HCT116 (cell line): Measurements from ENCODE around the gene SPOCD1. TPM values are rescaled to one million over a fixed set of nuclear protein-coding genes. Genes with fewer than 3 reads are reported as not detected.

Experiments
- ATAC-seq: fragments of 200-7000 bp; cut with Tn5 transposase; 2 replicates; pipeline ENCODE4 v1.9.1; 2020; ENCODE audit warnings: mild to moderate bottlenecking, moderate library complexity
- BruUV-seq: library from RNA; stranded (reverse); fragments of 400-500 nt; replicated peaks from 2 replicates; lab custom pipeline; 2021; lab: Mats Ljungman, UMichigan
- CTCF ChIA-PET: fragments of 300-600 bp; sonication (Branson Sonifier 250); formaldehyde crosslinking; loops from one replicate; lab custom pipeline; 2021; ENCODE audit warnings: antibody characterized with exemption; lab: Charles Lee
- POLR2A ChIA-PET: fragments of 300-600, 350-600 bp; sonication (Branson Sonifier 250); formaldehyde crosslinking; loops from one replicate; lab custom pipeline; 2021; ENCODE audit warnings: antibody characterized with exemption; lab: Charles Lee
- RAD21 ChIA-PET, 2 experiments: fragments of 300-600 bp; sonication (Branson Sonifier 250); formaldehyde crosslinking; loops; one replicate each; lab custom pipeline; 2023; ENCODE audit warnings: low total read pairs in 2 of 2; ENCODE audit not compliant: uncharacterized antibody in 2 of 2, unreplicated experiment in 2 of 2, low non-redundant PET in 1 of 2; lab: Charles Lee
- DNase-seq: peaks from one replicate; pipeline ENCODE4 v3.0.0-alpha.2; 2010; ENCODE audit warnings: low read depth, low spot score
- H2AFZ ChIP-seq: fragments of 200-600 bp; shearing (Covaris generic), sonication (generic); 2 replicates; pipeline ENCODE4 v1.6.1; 2017; ENCODE audit warnings: low read depth, mixed run types, mixed read lengths, antibody characterized with exemption, low read length; ENCODE audit not compliant: poor library complexity, severe bottlenecking
- H3K27ac ChIP-seq: 2 replicates; pipeline ENCODE4 v1.5.1; 2012; ENCODE audit warnings: low read depth, low read length
- H3K27me3 ChIP-seq: fragments of 200-600 bp; sonication (generic); 2 replicates; pipeline ENCODE4 v1.6.1; 2016; ENCODE audit warnings: mixed run types, low read length, mixed read lengths; ENCODE audit not compliant: insufficient read depth
- H3K36me3 ChIP-seq, 2 experiments: fragments of 200-500 bp in 1 of 2; fragments of 200-600 bp in 1 of 2; sonication (Bioruptor generic) in 1 of 2; sonication (generic) in 1 of 2; 2 replicates each; pipeline versions ENCODE4 v1.5.1 to v1.6.1; 2014 to 2016; ENCODE audit warnings: low read length in 2 of 2, inconsistent platforms in 1 of 2, mixed read lengths in 1 of 2, mixed run types in 1 of 2; ENCODE audit not compliant: insufficient read depth in 2 of 2, control insufficient read depth in 1 of 2
- H3K4me1 ChIP-seq, 2 experiments: fragments of 200-600 bp in 1 of 2; sonication (generic) in 1 of 2; 2 replicates each; pipeline versions ENCODE4 v1.5.1 to v1.6.1; 2012 to 2017; ENCODE audit warnings: low read length in 2 of 2, inconsistent platforms in 1 of 2, mild to moderate bottlenecking in 1 of 2, mixed read lengths in 1 of 2, mixed run types in 1 of 2, moderate library complexity in 1 of 2; ENCODE audit not compliant: insufficient read depth in 2 of 2, control insufficient read depth in 1 of 2
- H3K4me2 ChIP-seq: fragments of 200-600 bp; sonication (generic); 2 replicates; pipeline ENCODE4 v1.6.1; 2017; ENCODE audit warnings: mixed run types, low read length, mixed read lengths
- H3K4me3 ChIP-seq, 2 experiments: fragments of 200-600 bp in 1 of 2; sonication (generic) in 1 of 2; replicated peaks in 1 of 2; 2 replicates each; pipeline ENCODE4 v1.5.1; 2011 to 2016; ENCODE audit warnings: low read length in 2 of 2, control low read depth in 1 of 2, low read depth in 1 of 2, mild to moderate bottlenecking in 1 of 2, mixed read lengths in 1 of 2, mixed run types in 1 of 2
- H3K79me2 ChIP-seq: fragments of 200-600 bp; sonication (generic); 2 replicates; pipeline ENCODE4 v1.6.1; 2017; ENCODE audit warnings: mild to moderate bottlenecking, mixed run types, low read length, moderate library complexity, mixed read lengths; ENCODE audit not compliant: insufficient read depth
- H3K9ac ChIP-seq: fragments of 200-600 bp; sonication (generic); 2 replicates; pipeline ENCODE4 v1.6.1; 2016; ENCODE audit warnings: low read length, mixed read lengths
- H3K9me2 ChIP-seq: fragments of 200-600 bp; sonication (generic), shearing (Covaris generic); 2 replicates; pipeline ENCODE4 v1.6.1; 2017; ENCODE audit warnings: mixed run types, mild to moderate bottlenecking, moderate library complexity; ENCODE audit not compliant: insufficient read depth
- H3K9me3 ChIP-seq, 2 experiments: fragments of 200-500 bp in 1 of 2; fragments of 200-600 bp in 1 of 2; sonication (Bioruptor generic) in 1 of 2; sonication (generic) in 1 of 2; 2 replicates each; pipeline ENCODE4 v1.6.1; 2014 to 2017; ENCODE audit warnings: low read length in 2 of 2, mixed read lengths in 2 of 2, inconsistent platforms in 1 of 2, low read depth in 1 of 2, mild to moderate bottlenecking in 1 of 2, mixed run types in 1 of 2, moderate library complexity in 1 of 2; ENCODE audit not compliant: control insufficient read depth in 1 of 2, insufficient read depth in 1 of 2
- H4K20me1 ChIP-seq: fragments of 200-600 bp; sonication (generic), shearing (Covaris generic); 2 replicates; pipeline ENCODE4 v1.6.1; 2017; ENCODE audit warnings: mixed run types, mild to moderate bottlenecking, moderate library complexity; ENCODE audit not compliant: insufficient read depth
- CBX3 ChIP-seq: IDR thresholded peaks from 2 replicates; pipeline ENCODE4 v1.6.1; 2012; ENCODE audit warnings: low read depth
- CEBPB ChIP-seq: IDR thresholded peaks from 2 replicates; pipeline ENCODE4 v1.6.1; 2012; ENCODE audit warnings: low read depth
- EGR1 ChIP-seq: IDR thresholded peaks from 2 replicates; pipeline ENCODE4 v1.6.1; 2012; ENCODE audit warnings: low read depth
- EZH2 ChIP-seq: fragments of 200-600 bp; sonication (generic); IDR thresholded peaks from 2 replicates; pipeline ENCODE4 v1.6.1; 2017; ENCODE audit warnings: antibody characterized with exemption, mixed run types
- FOSL1 ChIP-seq: IDR thresholded peaks from 2 replicates; pipeline ENCODE4 v1.6.1; 2012; ENCODE audit warnings: low read depth
- JUND ChIP-seq: IDR thresholded peaks from 2 replicates; pipeline ENCODE4 v1.6.1; 2012
- MAX ChIP-seq: IDR thresholded peaks from 2 replicates; pipeline ENCODE4 v1.6.1; 2012
- POLR2A ChIP-seq: IDR thresholded peaks from 2 replicates; pipeline ENCODE4 v1.7.0; 2011; ENCODE audit warnings: borderline replicate concordance; ENCODE audit not compliant: insufficient read depth, insufficient read length; ENCODE audit errors: extremely low read depth
- SP1 ChIP-seq: IDR thresholded peaks from 2 replicates; pipeline ENCODE4 v1.6.1; 2012; ENCODE audit warnings: low read depth
- TCF7L2 ChIP-seq: IDR thresholded peaks from 2 replicates; pipeline ENCODE4 v1.7.0; 2011; ENCODE audit warnings: borderline replicate concordance, inconsistent platforms; ENCODE audit not compliant: insufficient read depth, insufficient read length; ENCODE audit errors: extremely low read depth
- ZNF274 ChIP-seq: fragments of 200-500 bp; sonication (Bioruptor generic); IDR thresholded peaks from 2 replicates; pipeline ENCODE4 v1.6.1; 2014; ENCODE audit warnings: mild to moderate bottlenecking, low read depth, low read length, inconsistent platforms
- intact Hi-C: fragments of 100-400 bp; cut with micrococcal nuclease; formaldehyde crosslinking; loops from 2 replicates; pipeline ENCODE4 v1.10.0; 2022
- total RNA-seq: library from RNA; stranded (reverse); gene quantifications from one replicate; pipeline ENCODE4 v1.2.1, GENCODE V29; 2021; ENCODE audit not compliant: unreplicated experiment
- TF ChIP-seq, protein P1 (sequence below): IDR thresholded peaks from 2 replicates; pipeline ENCODE4 v1.6.1; 2012; ENCODE audit warnings: low read depth
- TF ChIP-seq, protein P2 (sequence below), 3 experiments: fragments of 200-600 bp in 1 of 3; sonication (generic) in 1 of 3; IDR thresholded peaks in 2 of 3; conservative IDR thresholded peaks in 1 of 3; 2 replicates each; pipeline ENCODE4 v1.5.1; 2012 to 2017; ENCODE audit warnings: low read depth in 2 of 3, low read length in 2 of 3, antibody characterized with exemption in 1 of 3, borderline replicate concordance in 1 of 3, control low read depth in 1 of 3, mild to moderate bottlenecking in 1 of 3, mixed read lengths in 1 of 3, mixed run types in 1 of 3, moderate library complexity in 1 of 3; ENCODE audit not compliant: insufficient read depth in 1 of 3

The SPOCD1 gene
- total RNA-seq, 1 experiment from 2014 or later: 5.0 TPM

- POLR2A ChIA-PET: interaction anchor here (1.5 kb wide), 1 partner anchor 83 kb away, joined by 3 read pairs; no protein-coding TSS in a partner anchor
- Histone ChIP-seq H3K9me3 (no peaks in the 10 kb centered on the region), H3K27ac (no peak overlapping the region), H4K20me1 (no peaks in the 10 kb centered on the region), H2AFZ (no peak overlapping the region), H3K27me3 (no peaks in the 10 kb centered on the region), H3K79me2 (no peaks in the 10 kb centered on the region), H3K4me1 (peaks cover 6 to 12% of the 10 kb centered on the region in 2 experiments; a peak in 3 of 4 replicates), H3K4me3 (no peak overlapping the region), H3K36me3 (no peaks in the 10 kb centered on the region), H3K9me2 (no peaks in the 10 kb centered on the region), H3K4me2 (no peak overlapping the region), H3K9ac (no peak overlapping the region)
- RAD21 ChIA-PET: no interaction called here
- DNase-seq (no peak), ATAC-seq (no peak)
- CTCF ChIA-PET: interaction anchor here (0.8 to 1.3 kb wide), 2 partner anchors 8 to 38 kb away, joined by 3 to 4 read pairs; no protein-coding TSS in a partner anchor
- BruUV-seq: no TSS peak
- TF ChIP-seq FOSL1 (no peak), POLR2A (no peak), MAX (no peak), TCF7L2 (no peak), JUND (no peak), EZH2 (no peak), CBX3 (no peak), SP1 (no peak), CEBPB (no peak), ZNF274 (no peak), EGR1 (no peak)
- TF ChIP-seq, protein P1, sequence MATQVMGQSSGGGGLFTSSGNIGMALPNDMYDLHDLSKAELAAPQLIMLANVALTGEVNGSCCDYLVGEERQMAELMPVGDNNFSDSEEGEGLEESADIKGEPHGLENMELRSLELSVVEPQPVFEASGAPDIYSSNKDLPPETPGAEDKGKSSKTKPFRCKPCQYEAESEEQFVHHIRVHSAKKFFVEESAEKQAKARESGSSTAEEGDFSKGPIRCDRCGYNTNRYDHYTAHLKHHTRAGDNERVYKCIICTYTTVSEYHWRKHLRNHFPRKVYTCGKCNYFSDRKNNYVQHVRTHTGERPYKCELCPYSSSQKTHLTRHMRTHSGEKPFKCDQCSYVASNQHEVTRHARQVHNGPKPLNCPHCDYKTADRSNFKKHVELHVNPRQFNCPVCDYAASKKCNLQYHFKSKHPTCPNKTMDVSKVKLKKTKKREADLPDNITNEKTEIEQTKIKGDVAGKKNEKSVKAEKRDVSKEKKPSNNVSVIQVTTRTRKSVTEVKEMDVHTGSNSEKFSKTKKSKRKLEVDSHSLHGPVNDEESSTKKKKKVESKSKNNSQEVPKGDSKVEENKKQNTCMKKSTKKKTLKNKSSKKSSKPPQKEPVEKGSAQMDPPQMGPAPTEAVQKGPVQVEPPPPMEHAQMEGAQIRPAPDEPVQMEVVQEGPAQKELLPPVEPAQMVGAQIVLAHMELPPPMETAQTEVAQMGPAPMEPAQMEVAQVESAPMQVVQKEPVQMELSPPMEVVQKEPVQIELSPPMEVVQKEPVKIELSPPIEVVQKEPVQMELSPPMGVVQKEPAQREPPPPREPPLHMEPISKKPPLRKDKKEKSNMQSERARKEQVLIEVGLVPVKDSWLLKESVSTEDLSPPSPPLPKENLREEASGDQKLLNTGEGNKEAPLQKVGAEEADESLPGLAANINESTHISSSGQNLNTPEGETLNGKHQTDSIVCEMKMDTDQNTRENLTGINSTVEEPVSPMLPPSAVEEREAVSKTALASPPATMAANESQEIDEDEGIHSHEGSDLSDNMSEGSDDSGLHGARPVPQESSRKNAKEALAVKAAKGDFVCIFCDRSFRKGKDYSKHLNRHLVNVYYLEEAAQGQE: no peak
- TF ChIP-seq, protein P2, sequence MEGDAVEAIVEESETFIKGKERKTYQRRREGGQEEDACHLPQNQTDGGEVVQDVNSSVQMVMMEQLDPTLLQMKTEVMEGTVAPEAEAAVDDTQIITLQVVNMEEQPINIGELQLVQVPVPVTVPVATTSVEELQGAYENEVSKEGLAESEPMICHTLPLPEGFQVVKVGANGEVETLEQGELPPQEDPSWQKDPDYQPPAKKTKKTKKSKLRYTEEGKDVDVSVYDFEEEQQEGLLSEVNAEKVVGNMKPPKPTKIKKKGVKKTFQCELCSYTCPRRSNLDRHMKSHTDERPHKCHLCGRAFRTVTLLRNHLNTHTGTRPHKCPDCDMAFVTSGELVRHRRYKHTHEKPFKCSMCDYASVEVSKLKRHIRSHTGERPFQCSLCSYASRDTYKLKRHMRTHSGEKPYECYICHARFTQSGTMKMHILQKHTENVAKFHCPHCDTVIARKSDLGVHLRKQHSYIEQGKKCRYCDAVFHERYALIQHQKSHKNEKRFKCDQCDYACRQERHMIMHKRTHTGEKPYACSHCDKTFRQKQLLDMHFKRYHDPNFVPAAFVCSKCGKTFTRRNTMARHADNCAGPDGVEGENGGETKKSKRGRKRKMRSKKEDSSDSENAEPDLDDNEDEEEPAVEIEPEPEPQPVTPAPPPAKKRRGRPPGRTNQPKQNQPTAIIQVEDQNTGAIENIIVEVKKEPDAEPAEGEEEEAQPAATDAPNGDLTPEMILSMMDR (IDR thresholded peaks at IDR 0.05 in 2 of 3, conservative IDR thresholded peaks at IDR 0.05 in 1 of 3; ENCODE audit: borderline replicate concordance in 1 of 3, insufficient read depth in 1 of 3, low read depth in 2 of 3, low read length in 2 of 3): no peak
- intact Hi-C loops: no loop called here
Measured at GRCh38 chr1:31753707-31754349, 62.0 kb downstream of the SPOCD1 start.
